HT-29 (cell line): Measurements from ENCODE around the gene FAM124B. TPM values are rescaled to one million over a fixed set of nuclear protein-coding genes. Genes with fewer than 3 reads are reported as not detected.

Experiments
- DNase-seq: peaks from one replicate; pipeline ENCODE4 v3.0.0-alpha.2; 2015; ENCODE audit warnings: low spot score
- total RNA-seq: library from RNA; depleted of rRNA; stranded (reverse); fragments of >200 nt; shearing (Covaris generic); gene quantifications from 2 replicates; pipeline ENCODE4 v1.2.3, GENCODE V29; 2014; rRNA removed

FAM124B gene
- total RNA-seq, 1 experiment from 2014 or later, result not detected

DNA sequence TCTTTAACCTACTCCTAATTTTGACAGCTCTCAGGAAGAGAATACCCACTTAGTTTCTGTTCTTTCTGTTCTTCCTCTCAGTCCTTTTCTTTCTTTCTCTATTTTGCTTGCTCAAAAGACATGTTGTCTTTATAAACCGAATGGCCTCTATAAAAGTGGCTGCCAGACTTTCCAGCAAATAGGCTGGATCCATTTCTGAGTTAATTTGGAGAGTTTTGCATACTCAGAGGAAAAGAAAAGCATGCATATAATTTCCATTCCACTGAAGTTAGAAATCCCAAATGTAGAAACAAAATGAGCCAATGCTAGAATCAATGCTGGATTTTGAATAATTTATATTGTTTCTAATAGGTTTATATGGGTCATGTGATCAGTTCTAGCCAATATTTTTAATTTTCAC, 65.9 kb downstream of the FAM124B start:
- no peak for DNase-seq

DNA sequence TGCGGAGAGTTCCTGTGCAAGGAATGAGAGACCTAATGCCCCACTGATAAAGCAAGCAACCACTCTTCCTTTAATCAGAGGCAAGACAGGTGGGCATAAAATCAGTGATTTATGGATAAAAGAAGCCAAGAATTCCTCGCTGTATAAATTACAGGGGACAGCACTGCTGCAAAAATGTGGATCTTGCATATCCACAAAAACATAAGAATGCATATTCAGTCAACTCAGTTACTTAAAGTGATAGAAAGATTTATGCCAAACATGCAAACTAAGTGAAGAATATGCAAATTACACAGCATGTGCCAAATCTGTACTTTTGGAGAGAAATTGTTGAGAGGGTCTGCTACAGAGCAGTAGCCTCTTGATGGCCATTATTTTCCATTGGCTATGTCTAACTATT, 67.2 kb downstream of the FAM124B start:
- no peak for DNase-seq

DNA sequence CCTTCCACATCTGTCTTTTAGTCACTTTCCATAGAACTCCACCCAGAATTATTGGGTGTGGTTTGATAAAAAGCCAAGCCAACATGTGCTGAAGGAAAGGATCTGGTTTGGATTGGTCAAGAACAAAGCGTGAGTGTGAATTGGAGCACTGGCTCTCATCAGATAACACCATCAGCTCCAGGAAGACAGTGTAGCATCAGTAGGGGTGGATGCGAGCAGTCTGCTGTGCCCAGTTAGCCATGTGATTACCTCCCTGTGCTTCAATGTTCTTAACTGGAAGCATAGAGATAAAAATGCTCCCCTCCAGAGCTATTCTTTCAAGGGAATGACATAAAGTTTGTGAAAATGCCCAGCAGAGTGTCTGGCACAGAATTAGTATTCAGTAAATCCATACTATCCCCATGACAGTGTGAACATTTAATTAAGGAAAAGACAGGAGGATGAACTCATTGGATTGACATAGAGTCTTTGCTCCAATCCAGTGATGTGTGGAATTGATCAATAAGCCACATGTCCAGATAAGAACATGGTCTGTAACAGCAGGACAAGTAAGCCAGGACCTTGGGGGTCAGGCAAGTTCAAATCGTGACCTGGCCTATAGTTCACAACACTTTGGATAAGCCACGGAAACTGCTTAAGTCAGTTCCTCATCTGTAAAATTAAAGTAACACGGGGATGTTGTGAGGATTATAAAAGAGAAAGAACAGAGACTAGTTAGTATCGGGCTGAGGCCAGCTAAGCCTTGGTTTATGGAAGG, 68.0 kb downstream of the FAM124B start:
- DNase-seq, result no peak

GRCh38 chr2:224331698-224332097, 70.2 kb downstream of the FAM124B start:
- no peak for DNase-seq

- DNase-seq, result no peak
Measured at GRCh38 chr2:224328798-224329197, 73.1 kb downstream of the FAM124B start.

Other genes with a start within 250 kb of the FAM124B start
- gene CUL3, start 183.3 kb upstream of the FAM124B start, total RNA-seq, result 29.3 and 30.3 TPM in 2 replicates